ENCODE data around the gene CRIP1.

Gene CRIP1

DNA sequence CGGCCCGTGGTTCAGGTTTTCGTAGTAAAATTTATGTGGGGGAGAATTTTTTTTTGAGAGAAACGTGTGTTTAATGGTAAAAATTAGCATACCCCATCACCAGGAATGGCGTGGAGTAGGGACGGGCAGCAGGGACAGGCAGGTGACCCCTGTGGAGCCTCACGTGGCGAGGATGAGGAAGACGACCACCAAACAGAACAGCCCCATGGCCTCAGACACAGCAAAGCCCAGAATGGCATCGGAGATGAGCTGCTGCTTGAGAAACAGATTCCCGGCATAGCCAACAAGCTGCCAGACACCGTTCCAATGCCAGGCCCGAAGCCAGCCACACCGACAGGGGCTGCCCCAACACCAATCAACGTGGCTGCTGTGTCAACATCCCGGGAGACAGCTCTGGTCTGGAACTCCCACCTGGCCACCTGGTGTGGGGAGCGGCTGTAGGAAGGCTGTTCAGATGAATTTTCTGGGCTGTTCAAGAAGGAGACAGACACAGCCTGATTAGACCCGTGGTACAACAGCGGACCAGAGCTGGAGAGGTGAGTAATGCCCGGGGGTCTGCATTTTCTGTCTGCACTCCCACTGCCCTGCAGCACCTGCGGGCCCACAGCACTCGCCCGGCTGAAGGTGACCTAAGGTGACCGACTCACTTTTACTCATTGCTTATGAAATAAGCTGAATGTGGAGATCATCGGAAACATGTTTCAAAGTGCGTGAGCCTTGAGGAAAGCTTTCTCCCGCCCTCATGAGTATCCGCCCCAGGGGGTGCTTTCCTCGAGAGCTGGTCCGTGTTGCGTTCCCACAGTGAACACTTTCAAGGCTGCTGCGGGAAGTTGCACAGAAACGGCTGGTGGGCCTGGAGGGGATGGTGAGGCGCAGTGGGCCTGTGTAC is 50.2 kb downstream of the CRIP1 start:
- no peak for DNase-seq

DNA sequence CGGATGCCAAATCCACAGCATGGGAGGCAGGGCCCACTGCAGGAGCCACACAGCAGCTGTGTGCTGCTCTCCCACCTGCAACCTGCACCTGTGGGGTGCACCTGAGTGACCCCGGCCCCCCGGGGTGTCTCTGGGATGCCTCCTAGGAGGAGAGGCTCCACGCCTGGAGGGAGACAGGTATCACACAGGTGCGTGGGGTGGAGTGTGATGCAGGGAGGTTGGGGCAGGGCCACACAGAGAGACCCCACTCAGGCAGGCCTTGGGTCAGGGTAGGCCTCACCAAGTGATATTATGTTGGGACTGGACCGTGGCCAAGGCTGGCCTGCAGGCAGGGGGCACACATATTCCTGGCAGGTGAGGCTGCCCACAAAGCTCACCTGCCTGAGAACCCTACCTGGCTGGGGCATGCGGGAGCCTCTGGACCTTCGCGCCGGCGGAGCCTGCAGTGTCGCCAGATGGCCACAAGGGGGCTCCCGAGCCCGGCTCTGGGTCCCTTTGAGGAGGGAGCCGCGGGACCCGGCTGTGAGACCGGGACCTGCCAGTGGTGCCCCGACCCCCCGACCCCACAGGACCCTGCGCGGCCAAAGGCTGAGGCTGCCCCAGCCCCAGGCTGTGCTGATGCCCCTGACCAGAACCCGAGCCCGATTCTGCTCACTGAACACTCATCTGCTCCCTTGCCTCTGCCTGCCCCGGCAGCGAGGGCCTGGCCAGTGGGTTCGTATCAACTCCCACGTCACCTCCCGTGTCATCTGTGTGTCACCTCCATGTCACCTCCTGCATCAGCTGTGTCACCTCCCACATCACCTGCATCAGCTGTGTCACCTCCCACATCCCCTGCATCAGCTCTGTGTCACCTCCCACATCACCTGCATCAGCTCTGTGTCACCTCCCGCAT is 51.1 kb downstream of the CRIP1 start:
- DNase-seq: no peak
